GM12873 (cell line): ENCODE results near the gene NEK10.

Source experiments
- CTCF ChIP-seq: IDR thresholded peaks from 2 replicates; pipeline ENCODE4 v1.5.1; 2012; ENCODE audit warnings: low read depth, mild to moderate bottlenecking, moderate library complexity, low read length, control low read depth; ENCODE audit not compliant: insufficient read depth; ENCODE audit errors: missing control alignments

Gene NEK10

GRCh38 chr3:27358372-27358771 is 10.8 kb downstream of the NEK10 start:
- no peak for TF ChIP-seq CTCF

GRCh38 chr3:27357665-27358258 is 11.4 kb downstream of the NEK10 start:
- TF ChIP-seq CTCF = peak; percentile 82

- no peak for TF ChIP-seq CTCF
These were observed 12.2 kb downstream of the NEK10 start for GRCh38 chr3:27356976-27357375.

GRCh38 chr3:27354588-27355203 is 14.5 kb downstream of the NEK10 start:
- TF ChIP-seq CTCF = no peak

GRCh38 chr3:27354161-27354560 is 15.0 kb downstream of the NEK10 start:
- TF ChIP-seq CTCF = no peak

- TF ChIP-seq CTCF = no peak
These were observed 16.0 kb downstream of the NEK10 start for GRCh38 chr3:27353221-27353620.

GRCh38 chr3:27352047-27352446 is 17.1 kb downstream of the NEK10 start:
- TF ChIP-seq CTCF = no peak
